Fibroblast of lung (primary cell): ENCODE data around the gene ANAPC2. TPM values are rescaled to one million over a fixed set of nuclear protein-coding genes. Genes with fewer than 3 reads are reported as not detected.

Experiments
- DNase-seq, 2 donors: peaks; one replicate each; pipeline versions ENCODE4 v3.0.0 to v3.0.0-alpha.2; 2010; ENCODE audit warnings: low read depth in 2 of 2
- H2AFZ ChIP-seq: 2 replicates; pipeline ENCODE4 v1.5.1; 2012; ENCODE audit warnings: low read length, control low read depth, inconsistent platforms
- H3K27ac ChIP-seq: 2 replicates; pipeline ENCODE4 v1.5.1; 2011; ENCODE audit warnings: low read length, control low read depth; ENCODE audit not compliant: insufficient read depth
- H3K27me3 ChIP-seq: 2 replicates; pipeline ENCODE4 v1.5.1; 2011; ENCODE audit warnings: mild to moderate bottlenecking, low read length; ENCODE audit not compliant: control insufficient read depth, insufficient read depth
- H3K36me3 ChIP-seq: 2 replicates; pipeline ENCODE4 v1.5.1; 2011; ENCODE audit warnings: low read length; ENCODE audit not compliant: control insufficient read depth, insufficient read depth
- H3K4me1 ChIP-seq: 2 replicates; pipeline ENCODE4 v1.5.1; 2011; ENCODE audit warnings: low read length; ENCODE audit not compliant: control insufficient read depth, insufficient read depth; ENCODE audit errors: extremely low read depth
- H3K4me2 ChIP-seq: 2 replicates; pipeline ENCODE4 v1.5.1; 2011; ENCODE audit warnings: low read length, control low read depth; ENCODE audit not compliant: insufficient read depth; ENCODE audit errors: extremely low read depth
- H3K4me3 ChIP-seq, 4 experiments: fragments of 200-600 bp in 1 of 4; sonication (generic) in 1 of 4; replicated peaks in 1 of 4; 2 replicates each; pipeline ENCODE4 v1.5.1; 2011 to 2016; ENCODE audit warnings: low read length in 4 of 4, low read depth in 3 of 4, mild to moderate bottlenecking in 3 of 4, control low read depth in 2 of 4, inconsistent platforms in 1 of 4, mixed read lengths in 1 of 4; ENCODE audit not compliant: insufficient read depth in 1 of 4; ENCODE audit errors: control extremely low read depth in 1 of 4
- H3K79me2 ChIP-seq: 2 replicates; pipeline ENCODE4 v1.5.1; 2012; ENCODE audit warnings: mild to moderate bottlenecking, low read length, inconsistent platforms; ENCODE audit not compliant: control insufficient read depth, insufficient read depth
- H3K9ac ChIP-seq: 2 replicates; pipeline ENCODE4 v1.5.1; 2011; ENCODE audit warnings: mild to moderate bottlenecking, low read length, control low read depth; ENCODE audit not compliant: insufficient read depth
- H3K9me3 ChIP-seq: 2 replicates; pipeline ENCODE4 v1.5.1; 2012; ENCODE audit warnings: low read depth, low read length; ENCODE audit not compliant: control insufficient read depth, insufficient read depth
- H4K20me1 ChIP-seq: 2 replicates; pipeline ENCODE4 v1.5.1; 2011; ENCODE audit warnings: low read length; ENCODE audit not compliant: control insufficient read depth, insufficient read depth; ENCODE audit errors: extremely low read depth
- CTCF ChIP-seq, 2 donors: IDR thresholded peaks in 1 of 2; conservative IDR thresholded peaks in 1 of 2; 1 replicate in 1 of 2; 2 replicates in 1 of 2; pipeline ENCODE4 v1.5.1; 2011 to 2012; ENCODE audit warnings: low read length in 2 of 2, control low read depth in 1 of 2, inconsistent platforms in 1 of 2, low read depth in 1 of 2, mild to moderate bottlenecking in 1 of 2
- EZH2 ChIP-seq: IDR thresholded peaks from 2 replicates; pipeline ENCODE4 v1.5.1; 2012; ENCODE audit warnings: low read length, control low read depth, mild to moderate bottlenecking; ENCODE audit errors: missing control alignments
- polyA plus RNA-seq, 2 donors: library from polyadenylated mRNA; depleted of rRNA in 1 of 2; stranded (reverse) in 1 of 2; unstranded in 1 of 2; fragments of >200 nt; gene quantifications; 2 replicates each; pipeline ENCODE4 v1.2.1, GENCODE V29; 2011 to 2012; ENCODE audit warnings: missing spikeins in 1 of 2
- total RNA-seq: library from RNA; depleted of rRNA; stranded (reverse); fragments of >200 nt; gene quantifications from 2 replicates; pipeline ENCODE4 v1.2.1, GENCODE V29; 2014

ANAPC2 gene
- total and polyA plus RNA-seq, 2 donors (not counting 1 experiment from before 2014, with no cell fraction given) = 9.1 to 18.0 TPM

- H3K9ac ChIP-seq = peak within 1 kb of the TSS; percentile 2
Observed at GRCh38 chr9:137222190-137223077, 34.1 kb upstream of the ANAPC2 start, which contains the start of gene RNF208. TSS of gene RNF208 (minus strand) at chr9:137222240. CDS start at chr9:137221212, 1,028 bp downstream.

GRCh38 chr9:137221506-137222111, 33.2 kb upstream of the ANAPC2 start:
- H3K79me2 ChIP-seq = no peaks in the 10 kb centered on the region
- peaks cover 8% of the 10 kb centered on the region for H3K4me1 ChIP-seq
- H3K9ac ChIP-seq = no peak overlapping the region
- no peaks in the 10 kb centered on the region for H3K9me3 ChIP-seq
- peaks cover 5% of the 10 kb centered on the region for H3K36me3 ChIP-seq
- no peak overlapping the region for H3K27ac ChIP-seq
- H3K4me2 ChIP-seq = no peak overlapping the region
- no peaks in the 10 kb centered on the region for H4K20me1 ChIP-seq
- peak overlapping the region in 1 of 4 experiments; percentile 33 for H3K4me3 ChIP-seq
- no peak overlapping the region for H2AFZ ChIP-seq
- TF ChIP-seq CTCF (conservative IDR thresholded peaks at IDR 0.05 in 1 of 2, IDR thresholded peaks at IDR 0.05 in 1 of 2; ENCODE audit: low read depth in 1 of 2, low read length in 2 of 2) = no peak
- TF ChIP-seq EZH2 = no peak
- no peaks in the 10 kb centered on the region for H3K27me3 ChIP-seq
- no peak for DNase-seq

More at GRCh38 chr9:137222190-137223077, 34.1 kb upstream of the ANAPC2 start, which contains the start of gene RNF208:
- Histone ChIP-seq H3K27ac (no peak within 1 kb of the TSS), H3K79me2 (no peaks in the 10 kb centered on the region), H4K20me1 (no peaks in the 10 kb centered on the region), H3K4me1 (peaks cover 8% of the 10 kb centered on the region), H2AFZ (peak within 1 kb of the TSS; percentile 11), H3K27me3 (no peaks in the 10 kb centered on the region), H3K4me3 (peak within 1 kb of the TSS; percentile 39 to 81 (median 44)), H3K4me2 (peak within 1 kb of the TSS; percentile 82), H3K9me3 (no peaks in the 10 kb centered on the region), H3K36me3 (peaks cover 3% of the 10 kb centered on the region)
- no peak for DNase-seq
- no peak for TF ChIP-seq CTCF (conservative IDR thresholded peaks at IDR 0.05 in 1 of 2, IDR thresholded peaks at IDR 0.05 in 1 of 2; ENCODE audit: low read depth in 1 of 2, low read length in 2 of 2)
- no peak for TF ChIP-seq EZH2

- no peak for TF ChIP-seq EZH2
- TF ChIP-seq CTCF (conservative IDR thresholded peaks at IDR 0.05 in 1 of 2, IDR thresholded peaks at IDR 0.05 in 1 of 2; ENCODE audit: low read depth in 1 of 2, low read length in 2 of 2) = no peak
- DNase-seq = no peak
- no peaks in the 10 kb centered on the region for H3K9me3 ChIP-seq
- no peak overlapping the region for H3K27ac ChIP-seq
- no peak overlapping the region for H3K9ac ChIP-seq
- H3K4me3 ChIP-seq = no peak overlapping the region
- H4K20me1 ChIP-seq = no peaks in the 10 kb centered on the region
- peaks cover 8% of the 10 kb centered on the region for H3K4me1 ChIP-seq
- no peak overlapping the region for H3K4me2 ChIP-seq
- no peaks in the 10 kb centered on the region for H3K79me2 ChIP-seq
- no peaks in the 10 kb centered on the region for H3K27me3 ChIP-seq
- no peak overlapping the region for H2AFZ ChIP-seq
- peaks cover 6% of the 10 kb centered on the region for H3K36me3 ChIP-seq
Observed at GRCh38 chr9:137221095-137221505, 32.7 kb upstream of the ANAPC2 start.
